ENCODE measurements around the gene ZMIZ1.

DNA sequence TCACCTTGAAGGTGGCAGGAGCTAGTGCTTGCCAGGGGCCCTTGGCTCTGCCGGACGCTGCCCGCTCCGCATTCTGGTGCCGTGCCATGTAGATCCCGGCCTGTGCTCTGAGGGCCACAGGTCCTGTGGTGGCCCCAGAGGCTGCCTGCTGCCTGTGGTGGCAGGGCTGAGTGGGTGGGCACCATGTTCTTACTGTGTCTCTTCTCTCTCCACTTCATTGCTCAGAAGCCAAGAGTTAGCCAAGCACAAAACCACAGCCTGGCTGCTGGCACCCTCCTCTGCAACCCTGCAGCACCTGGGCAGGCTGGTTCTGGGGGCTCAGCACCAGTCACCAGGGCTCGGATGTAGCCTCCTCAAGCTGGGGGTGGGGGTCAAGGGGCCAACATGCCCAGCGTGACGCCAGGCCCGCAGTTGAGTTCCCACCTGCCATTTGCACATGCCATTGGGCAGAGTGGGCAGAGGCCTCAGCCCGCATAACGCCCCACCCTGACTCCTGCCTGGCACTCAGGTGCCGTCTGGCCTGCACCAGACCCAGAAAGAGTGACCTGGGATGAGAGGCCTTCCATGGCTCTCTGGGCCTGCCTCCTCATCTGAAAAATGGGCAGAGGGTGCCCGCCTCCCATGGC is 16.3 kb downstream of the ZMIZ1 start:
- TF ChIP-seq, protein P1, sequence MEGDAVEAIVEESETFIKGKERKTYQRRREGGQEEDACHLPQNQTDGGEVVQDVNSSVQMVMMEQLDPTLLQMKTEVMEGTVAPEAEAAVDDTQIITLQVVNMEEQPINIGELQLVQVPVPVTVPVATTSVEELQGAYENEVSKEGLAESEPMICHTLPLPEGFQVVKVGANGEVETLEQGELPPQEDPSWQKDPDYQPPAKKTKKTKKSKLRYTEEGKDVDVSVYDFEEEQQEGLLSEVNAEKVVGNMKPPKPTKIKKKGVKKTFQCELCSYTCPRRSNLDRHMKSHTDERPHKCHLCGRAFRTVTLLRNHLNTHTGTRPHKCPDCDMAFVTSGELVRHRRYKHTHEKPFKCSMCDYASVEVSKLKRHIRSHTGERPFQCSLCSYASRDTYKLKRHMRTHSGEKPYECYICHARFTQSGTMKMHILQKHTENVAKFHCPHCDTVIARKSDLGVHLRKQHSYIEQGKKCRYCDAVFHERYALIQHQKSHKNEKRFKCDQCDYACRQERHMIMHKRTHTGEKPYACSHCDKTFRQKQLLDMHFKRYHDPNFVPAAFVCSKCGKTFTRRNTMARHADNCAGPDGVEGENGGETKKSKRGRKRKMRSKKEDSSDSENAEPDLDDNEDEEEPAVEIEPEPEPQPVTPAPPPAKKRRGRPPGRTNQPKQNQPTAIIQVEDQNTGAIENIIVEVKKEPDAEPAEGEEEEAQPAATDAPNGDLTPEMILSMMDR (conservative IDR thresholded peaks at IDR 0.05 in 1 of 2, IDR thresholded peaks at IDR 0.05 in 1 of 2; ENCODE audit: low read depth in 1 of 2, low read length in 2 of 2), result no peak
- no peak for TF ChIP-seq EZH2 (IDR thresholded peaks at IDR 0.05; ENCODE audit: low read length, missing control alignments)

Measured in fibroblast of lung (primary cell).